ENCODE results near the gene STX10. TPM values are rescaled to one million over a fixed set of nuclear protein-coding genes. Genes with fewer than 3 reads are reported as not detected.

Gene STX10
- total RNA-seq, 1 donor, result 62.7 TPM

DNA sequence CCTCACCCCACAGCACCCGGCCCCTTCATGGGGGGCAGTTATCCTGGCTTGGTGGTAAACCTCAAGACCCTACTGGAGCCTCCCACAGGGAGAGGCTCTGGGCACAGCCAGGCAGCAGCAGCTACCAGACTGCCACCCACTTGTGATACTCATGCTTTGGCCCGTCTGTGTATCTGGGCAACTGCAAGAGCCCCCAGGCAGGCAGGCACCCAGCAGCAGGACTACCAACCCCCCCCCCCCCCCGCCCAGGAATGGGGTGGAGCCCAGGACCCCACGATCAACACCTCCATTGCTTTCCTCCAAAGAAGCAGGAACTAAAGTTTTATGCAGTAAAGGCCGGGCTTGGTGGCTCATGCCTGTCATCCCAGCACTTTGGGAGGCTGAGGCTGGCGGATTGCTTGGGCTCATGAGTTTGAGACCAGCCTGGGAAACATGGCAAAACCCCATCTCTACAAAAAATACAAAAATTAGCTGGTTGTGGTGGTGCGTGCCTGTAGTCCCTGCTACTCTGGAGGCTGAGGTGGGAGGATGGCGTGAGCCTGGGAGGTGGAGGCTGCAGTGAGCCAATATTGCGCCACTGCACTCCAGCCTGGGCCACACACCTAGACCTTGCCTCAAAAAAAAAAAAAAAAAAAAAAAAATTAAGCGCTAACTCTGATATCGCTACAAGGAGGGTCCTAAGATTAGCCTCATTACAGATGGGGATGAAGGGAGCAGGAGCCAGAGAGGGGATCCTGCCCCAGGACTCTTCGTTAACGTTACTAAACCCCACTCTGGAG lies 46.4 kb downstream of the STX10 start:
- no peak overlapping the region for H3K4me3 ChIP-seq (ENCODE audit: low read depth, low read length)
- DNase-seq (ENCODE audit: low read depth), result no peak
- TF ChIP-seq, protein P1, sequence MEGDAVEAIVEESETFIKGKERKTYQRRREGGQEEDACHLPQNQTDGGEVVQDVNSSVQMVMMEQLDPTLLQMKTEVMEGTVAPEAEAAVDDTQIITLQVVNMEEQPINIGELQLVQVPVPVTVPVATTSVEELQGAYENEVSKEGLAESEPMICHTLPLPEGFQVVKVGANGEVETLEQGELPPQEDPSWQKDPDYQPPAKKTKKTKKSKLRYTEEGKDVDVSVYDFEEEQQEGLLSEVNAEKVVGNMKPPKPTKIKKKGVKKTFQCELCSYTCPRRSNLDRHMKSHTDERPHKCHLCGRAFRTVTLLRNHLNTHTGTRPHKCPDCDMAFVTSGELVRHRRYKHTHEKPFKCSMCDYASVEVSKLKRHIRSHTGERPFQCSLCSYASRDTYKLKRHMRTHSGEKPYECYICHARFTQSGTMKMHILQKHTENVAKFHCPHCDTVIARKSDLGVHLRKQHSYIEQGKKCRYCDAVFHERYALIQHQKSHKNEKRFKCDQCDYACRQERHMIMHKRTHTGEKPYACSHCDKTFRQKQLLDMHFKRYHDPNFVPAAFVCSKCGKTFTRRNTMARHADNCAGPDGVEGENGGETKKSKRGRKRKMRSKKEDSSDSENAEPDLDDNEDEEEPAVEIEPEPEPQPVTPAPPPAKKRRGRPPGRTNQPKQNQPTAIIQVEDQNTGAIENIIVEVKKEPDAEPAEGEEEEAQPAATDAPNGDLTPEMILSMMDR (IDR thresholded peaks at IDR 0.05; ENCODE audit: insufficient read depth, low read length), result no peak

DNA sequence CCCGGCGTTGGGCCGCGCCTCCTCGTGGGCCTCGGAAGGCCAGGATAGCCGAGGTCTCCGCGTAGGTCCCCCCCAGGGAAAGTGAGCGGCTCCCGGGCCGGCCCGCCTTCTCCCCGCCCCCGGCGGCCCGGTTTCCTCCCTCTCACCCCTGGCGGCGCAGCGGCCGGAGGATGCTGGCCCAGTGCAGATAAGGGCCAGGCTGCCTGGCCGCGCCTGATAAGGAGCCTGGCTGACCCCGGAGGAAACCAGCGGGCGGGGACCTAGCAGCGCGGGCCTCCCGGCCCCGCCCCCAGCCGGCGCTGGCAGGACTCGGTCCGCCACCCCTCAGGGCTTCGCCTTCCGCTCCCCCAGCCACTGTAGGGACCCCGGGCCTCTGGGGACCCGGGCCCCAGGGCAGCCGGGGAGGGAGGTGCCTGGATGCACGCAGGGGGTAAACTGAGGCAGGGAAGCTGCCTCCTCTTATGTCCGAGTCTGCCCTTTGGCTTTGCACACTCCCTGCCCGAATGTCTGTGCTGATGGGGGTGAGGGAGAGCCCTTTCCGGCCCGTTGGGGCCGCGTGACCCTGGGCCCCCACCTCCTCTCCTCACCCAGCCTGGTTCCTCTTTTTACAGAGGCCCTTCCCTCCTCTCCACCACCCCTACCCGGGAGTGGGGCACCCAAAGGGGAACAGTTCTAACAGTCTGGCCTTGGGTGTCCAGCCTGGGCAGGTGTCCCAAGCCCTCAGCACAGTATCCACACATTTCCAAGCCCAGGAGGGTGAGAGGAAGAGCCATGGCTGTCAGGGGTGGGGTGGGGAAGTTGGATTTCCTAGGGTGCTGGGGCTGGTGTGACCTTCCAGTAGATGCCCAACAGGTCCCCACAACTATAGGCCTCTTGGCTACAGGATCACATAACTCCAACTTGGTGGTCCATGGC lies 47.3 kb downstream of the STX10 start, which contains the start of gene LYL1:
Gene LYL1, minus strand, starts transcription at position 193 of the 915 bp plus-strand sequence. CDS start 1,687 bp downstream, outside the sequence.
- peak; percentile 59 for DNase-seq (ENCODE audit: low read depth)
- peak within 1 kb of the TSS; percentile 17 for H3K4me3 ChIP-seq (ENCODE audit: low read depth, low read length)
- TF ChIP-seq, protein P1 (IDR thresholded peaks at IDR 0.05; ENCODE audit: insufficient read depth, low read length), result no peak

DNA sequence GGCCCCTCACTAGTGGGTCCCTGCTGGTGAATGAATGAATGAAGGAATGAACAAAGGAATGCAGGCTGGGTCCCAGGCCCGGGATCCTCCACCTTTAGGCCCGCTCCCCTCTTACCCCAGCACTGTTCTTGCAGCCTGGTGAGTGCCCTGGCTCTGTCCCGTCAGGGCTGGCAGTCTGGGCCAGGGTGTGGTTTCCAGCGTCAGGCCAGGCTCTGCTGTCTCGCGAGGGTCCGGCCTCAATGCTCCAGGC lies 47.8 kb downstream of the STX10 start:
- TF ChIP-seq, protein P1 (IDR thresholded peaks at IDR 0.05; ENCODE audit: insufficient read depth, low read length), result no peak
- DNase-seq (ENCODE audit: low read depth), result no peak
- peak overlapping the region; percentile 17 for H3K4me3 ChIP-seq (ENCODE audit: low read depth, low read length)

DNA sequence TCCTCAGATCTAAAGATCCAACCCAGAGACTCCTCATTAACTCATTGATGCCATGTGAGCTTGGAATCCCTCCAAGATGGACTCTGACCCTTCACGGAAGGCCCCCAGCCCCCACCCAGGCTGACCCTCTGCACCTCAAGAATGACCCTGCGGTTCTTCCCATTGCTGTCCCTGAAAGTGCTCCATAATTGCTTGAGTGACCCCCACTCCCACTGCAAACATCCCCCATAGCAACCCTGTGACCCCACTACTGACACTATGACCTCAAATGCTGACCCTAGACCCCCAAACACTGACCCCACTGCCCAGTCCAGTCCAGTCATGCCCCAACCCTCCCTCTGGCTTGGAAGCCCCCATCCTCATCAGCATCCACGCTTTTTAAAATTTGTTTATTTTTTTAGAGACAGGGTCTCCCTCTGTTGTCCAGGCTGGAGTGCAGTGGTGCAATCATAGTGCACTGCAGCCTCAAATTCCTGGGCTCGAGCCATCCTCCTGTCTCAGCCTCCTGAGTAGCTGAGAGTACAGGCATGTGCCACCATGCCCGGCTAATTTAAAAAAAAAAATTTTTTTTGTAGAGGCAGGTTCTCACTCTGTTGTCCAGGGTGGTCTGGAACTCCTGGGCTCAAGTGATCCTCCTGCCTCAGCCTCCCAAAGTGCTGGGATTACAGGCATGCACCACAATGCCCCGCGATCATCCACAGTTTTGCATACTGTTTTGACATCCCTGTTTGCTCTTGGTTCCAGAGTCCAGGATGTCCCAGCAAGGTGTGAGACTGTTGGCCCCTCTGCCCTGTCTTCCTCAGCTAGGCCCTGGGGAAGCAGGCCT lies 48.4 kb downstream of the STX10 start:
- TF ChIP-seq, protein P1 (IDR thresholded peaks at IDR 0.05; ENCODE audit: insufficient read depth, low read length), result no peak
- peak overlapping the region; percentile 17 for H3K4me3 ChIP-seq (ENCODE audit: low read depth, low read length)
- no peak for DNase-seq (ENCODE audit: low read depth)

DNA sequence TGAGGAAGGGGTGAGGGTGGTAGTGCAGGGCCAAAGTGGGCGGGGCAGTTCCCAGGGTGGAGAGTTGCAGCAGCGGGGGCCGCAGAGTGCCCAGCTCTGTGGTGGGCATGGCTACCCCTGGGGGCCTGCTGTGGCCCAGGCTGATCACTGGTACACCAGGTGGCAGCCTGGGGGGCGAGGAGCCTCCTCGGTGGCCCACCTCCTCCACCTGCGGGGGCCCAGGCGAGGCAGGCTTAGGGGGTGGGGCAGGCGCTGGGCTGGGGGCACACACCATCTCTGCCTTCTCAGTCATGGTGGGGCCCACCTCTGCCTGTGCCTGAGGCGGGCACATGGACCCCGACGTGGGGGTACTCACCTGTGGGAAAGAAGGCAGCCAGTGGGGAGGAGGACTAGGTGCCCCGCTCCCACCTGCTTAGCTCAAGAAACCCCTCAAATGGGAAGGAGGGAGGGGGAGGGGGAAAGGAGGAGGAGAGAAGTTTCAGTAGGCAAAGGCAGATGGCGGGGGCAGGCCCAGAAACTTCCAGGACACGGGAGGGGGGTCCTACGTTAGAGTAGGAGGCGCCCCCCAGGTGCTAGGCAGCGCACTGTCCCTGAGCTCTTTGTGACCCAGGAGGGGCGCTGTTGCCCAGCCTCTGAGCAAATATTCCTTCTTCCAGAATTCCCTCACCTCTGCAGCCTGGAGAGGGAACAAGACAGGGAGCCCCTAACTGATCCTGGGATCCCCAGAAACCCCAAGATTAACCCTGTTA lies 49.2 kb downstream of the STX10 start:
- DNase-seq (ENCODE audit: low read depth), result no peak
- H3K4me3 ChIP-seq (ENCODE audit: low read depth, low read length), result no peak overlapping the region
- TF ChIP-seq, protein P1 (IDR thresholded peaks at IDR 0.05; ENCODE audit: insufficient read depth, low read length), result peak; percentile 17
